ENCODE data around the gene CDK5.

DNA sequence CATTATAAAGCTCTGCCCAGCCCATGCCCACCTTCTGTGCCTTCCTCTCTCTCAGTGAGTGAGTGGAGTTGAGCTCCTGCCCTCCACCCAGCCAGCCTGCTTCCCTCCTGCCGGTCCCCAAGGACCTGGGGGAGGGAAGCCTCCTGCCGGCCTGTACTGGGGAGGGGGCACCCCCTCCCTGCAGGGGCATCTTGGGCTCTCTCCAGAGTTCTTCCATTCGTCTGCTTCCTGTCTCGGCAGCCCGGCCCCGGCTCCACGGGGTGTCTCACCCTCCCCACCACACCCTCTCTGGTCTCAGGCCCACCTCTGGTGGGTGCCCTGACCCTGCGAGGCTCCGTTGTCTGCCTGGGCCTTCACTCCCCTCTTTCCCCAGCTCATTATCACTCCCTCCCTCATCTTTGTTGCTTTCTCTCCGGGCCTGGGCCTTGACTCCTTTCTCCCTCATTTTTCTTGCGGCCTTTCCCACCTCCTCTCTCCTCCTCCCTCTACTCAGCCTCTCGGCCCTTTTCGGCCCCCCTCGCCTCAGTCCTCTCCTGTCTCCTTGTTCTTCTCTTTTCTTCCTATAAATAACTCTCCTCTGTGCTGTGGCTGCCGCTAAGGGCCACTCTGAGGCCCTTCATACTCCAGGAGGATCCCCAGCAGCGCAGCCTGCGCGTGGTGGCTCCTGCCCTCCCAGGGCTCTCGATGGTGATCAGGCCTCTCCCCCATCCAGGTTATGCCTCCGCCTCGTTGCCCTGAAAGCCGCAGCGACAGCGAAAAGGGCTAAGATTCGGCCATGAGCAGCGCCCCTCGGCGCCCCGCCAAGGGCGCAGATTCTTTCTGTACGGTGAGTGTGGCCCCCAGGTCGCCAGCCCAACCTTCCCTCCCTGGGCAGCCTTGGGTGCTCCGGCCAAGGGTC, 3.8 kb upstream of the CDK5 start:
- TF ChIP-seq NUFIP1 (IDR thresholded peaks at IDR 0.05; ENCODE audit: partially characterized antibody) (no peak), JUNB (CRISPR knock-in tag; conservative IDR thresholded peaks at IDR 0.05) (no peak), CREM (IDR thresholded peaks at IDR 0.05; ENCODE audit: low read depth) (no peak), FOXJ3 (CRISPR knock-in tag; IDR thresholded peaks at IDR 0.05) (no peak)

Measured in K562 (cell line).